Breast epithelium (tissue), 4 donors: ENCODE data around the gene FASLG. TPM values are rescaled to one million over a fixed set of nuclear protein-coding genes. Genes with fewer than 3 reads are reported as not detected.

ENCODE experiments used
- DNase-seq, 2 donors: peaks; one replicate each; pipeline ENCODE4 v3.0.0-alpha.2; 2019; ENCODE audit warnings: low spot score in 2 of 2
- H3K27ac ChIP-seq, 2 donors: fragments of 200-600 bp; sonication (generic) in 1 of 2; one replicate each; pipeline ENCODE4 v1.5.1; 2016 to 2019; ENCODE audit warnings: mild to moderate bottlenecking in 1 of 2
- H3K27me3 ChIP-seq, 2 donors: fragments of 200-600 bp; sonication (generic) in 1 of 2; one replicate each; pipeline versions ENCODE4 v1.5.1 to v1.6.0; 2017 to 2019; ENCODE audit warnings: control low read depth in 1 of 2, mild to moderate bottlenecking in 1 of 2
- H3K36me3 ChIP-seq: fragments of 200-600 bp; one replicate; pipeline ENCODE4 v1.5.1; 2019
- H3K4me1 ChIP-seq, 2 donors: fragments of 200-600 bp; sonication (generic); one replicate each; pipeline ENCODE4 v1.5.1; 2016 to 2019; ENCODE audit warnings: control low read depth in 1 of 2
- H3K4me3 ChIP-seq, 3 donors: fragments of 200-600 bp; sonication (generic); 1 replicate in 2 of 3; 2 replicates in 1 of 3; pipeline ENCODE4 v1.5.1; 2016 to 2019; ENCODE audit warnings: mild to moderate bottlenecking in 3 of 3, moderate library complexity in 2 of 3
- H3K9me3 ChIP-seq, 2 donors: fragments of 200-600 bp; sonication (generic) in 1 of 2; one replicate each; pipeline ENCODE4 v1.5.1; 2016 to 2019; ENCODE audit warnings: control low read depth in 1 of 2
- POLR2A ChIP-seq: fragments of 450-650 bp; IDR thresholded peaks from one replicate; pipeline ENCODE4 v1.6.1; 2016; ENCODE audit warnings: antibody characterized with exemption, mild to moderate bottlenecking, moderate library complexity
- POLR2AphosphoS5 ChIP-seq, 3 donors: sonication (generic); formaldehyde crosslinking; IDR thresholded peaks; one replicate each; pipeline ENCODE4 v1.6.1; 2017; ENCODE audit warnings: antibody characterized with exemption in 3 of 3
- intact Hi-C: fragments of 100-400 bp; cut with DNase I; formaldehyde crosslinking; loops from one replicate; pipeline ENCODE4 v1.15.1; 2023; ENCODE audit warnings: low total_unique reads
- total RNA-seq, 3 donors: library from RNA; depleted of rRNA; stranded (reverse); fragments of >200 nt; gene quantifications; one replicate each; pipeline ENCODE4 v1.1.0, GENCODE V29; 2016
- TF ChIP-seq, protein P1 (sequence below), 3 donors: fragments of 450-650 bp; IDR thresholded peaks; one replicate each; pipeline ENCODE4 v1.5.1; 2016 to 2017; ENCODE audit warnings: antibody characterized with exemption in 3 of 3, mild to moderate bottlenecking in 3 of 3, moderate library complexity in 3 of 3

The FASLG gene
- total RNA-seq, 3 donors from 2014 or later = 0.44 TPM; not detected in 2

GRCh38 chr1:172653015-172653709 lies 5.7 kb upstream of the FASLG start:
- Histone ChIP-seq H3K27ac (no peak overlapping the region), H3K4me1 (no peaks in the 10 kb centered on the region), H3K27me3 (no peaks in the 10 kb centered on the region), H3K4me3 (no peak overlapping the region), H3K36me3 (no peaks in the 10 kb centered on the region), H3K9me3 (no peaks in the 10 kb centered on the region)
- TF ChIP-seq POLR2AphosphoS5 (IDR thresholded peaks at IDR 0.05) (no peak), POLR2A (no peak)
- TF ChIP-seq, protein P1, sequence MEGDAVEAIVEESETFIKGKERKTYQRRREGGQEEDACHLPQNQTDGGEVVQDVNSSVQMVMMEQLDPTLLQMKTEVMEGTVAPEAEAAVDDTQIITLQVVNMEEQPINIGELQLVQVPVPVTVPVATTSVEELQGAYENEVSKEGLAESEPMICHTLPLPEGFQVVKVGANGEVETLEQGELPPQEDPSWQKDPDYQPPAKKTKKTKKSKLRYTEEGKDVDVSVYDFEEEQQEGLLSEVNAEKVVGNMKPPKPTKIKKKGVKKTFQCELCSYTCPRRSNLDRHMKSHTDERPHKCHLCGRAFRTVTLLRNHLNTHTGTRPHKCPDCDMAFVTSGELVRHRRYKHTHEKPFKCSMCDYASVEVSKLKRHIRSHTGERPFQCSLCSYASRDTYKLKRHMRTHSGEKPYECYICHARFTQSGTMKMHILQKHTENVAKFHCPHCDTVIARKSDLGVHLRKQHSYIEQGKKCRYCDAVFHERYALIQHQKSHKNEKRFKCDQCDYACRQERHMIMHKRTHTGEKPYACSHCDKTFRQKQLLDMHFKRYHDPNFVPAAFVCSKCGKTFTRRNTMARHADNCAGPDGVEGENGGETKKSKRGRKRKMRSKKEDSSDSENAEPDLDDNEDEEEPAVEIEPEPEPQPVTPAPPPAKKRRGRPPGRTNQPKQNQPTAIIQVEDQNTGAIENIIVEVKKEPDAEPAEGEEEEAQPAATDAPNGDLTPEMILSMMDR (IDR thresholded peaks at IDR 0.05) = no peak
- intact Hi-C loops = no loop called here
- no peak for DNase-seq

DNA sequence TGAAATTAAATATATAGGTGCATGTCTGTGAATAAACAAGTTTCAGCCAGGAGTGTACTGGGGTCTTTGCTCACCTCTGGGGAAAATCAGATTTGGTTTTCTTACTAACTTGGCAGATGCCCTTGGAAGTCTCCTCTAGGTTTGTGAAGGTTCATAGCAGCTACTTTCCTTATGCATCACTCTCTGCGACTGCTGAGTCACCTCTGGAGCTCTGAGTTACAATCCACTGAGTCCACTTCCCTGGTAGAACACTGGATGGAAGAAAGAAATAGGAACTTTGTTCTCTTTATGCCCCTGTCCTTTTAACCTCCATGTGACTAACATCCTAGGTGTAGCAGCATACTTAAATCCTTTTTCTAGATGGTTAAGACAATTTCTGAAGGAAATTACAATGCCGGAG lies 4.4 kb upstream of the FASLG start:
- Histone ChIP-seq H3K27me3 (no peaks in the 10 kb centered on the region), H3K27ac (no peak overlapping the region), H3K36me3 (no peaks in the 10 kb centered on the region), H3K4me3 (no peak overlapping the region), H3K9me3 (no peaks in the 10 kb centered on the region), H3K4me1 (no peaks in the 10 kb centered on the region)
- TF ChIP-seq, protein P1 (IDR thresholded peaks at IDR 0.05) = no peak
- no peak for TF ChIP-seq POLR2AphosphoS5 (IDR thresholded peaks at IDR 0.05)
- TF ChIP-seq POLR2A = no peak
- no peak for DNase-seq
- intact Hi-C loops = no loop called here

- Histone ChIP-seq H3K27ac (no peak overlapping the region), H3K4me1 (no peaks in the 10 kb centered on the region), H3K36me3 (no peaks in the 10 kb centered on the region), H3K27me3 (no peaks in the 10 kb centered on the region), H3K9me3 (no peaks in the 10 kb centered on the region), H3K4me3 (no peak overlapping the region)
- intact Hi-C loops = no loop called here
- no peak for DNase-seq
- TF ChIP-seq, protein P1 (IDR thresholded peaks at IDR 0.05) = no peak
These were observed 2.3 kb upstream of the FASLG start for GRCh38 chr1:172656576-172656975.

DNA sequence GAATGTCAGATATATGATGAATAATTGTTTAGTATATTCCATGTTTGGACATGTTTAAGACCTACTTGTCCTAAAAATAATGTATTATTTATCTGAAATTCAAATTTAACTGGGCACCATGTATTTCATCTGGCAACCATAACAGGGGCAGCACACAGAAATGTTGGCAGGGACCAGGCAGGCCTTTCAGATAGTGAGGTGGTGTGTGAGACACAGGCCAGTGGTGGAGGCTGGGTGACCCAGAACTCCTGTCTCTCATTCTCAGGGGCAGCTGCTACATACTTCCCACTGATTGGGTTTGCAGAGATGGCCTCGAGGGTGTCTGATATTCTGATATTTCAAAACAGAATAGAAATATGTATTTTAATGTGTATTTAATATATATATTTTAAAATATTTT lies 1.3 kb upstream of the FASLG start:
- no peaks in the 10 kb centered on the region for H3K27me3 ChIP-seq
- intact Hi-C loops = no loop called here
- no peak for TF ChIP-seq POLR2AphosphoS5 (IDR thresholded peaks at IDR 0.05)
- no peak for TF ChIP-seq POLR2A
- TF ChIP-seq, protein P1 (IDR thresholded peaks at IDR 0.05) = no peak

GRCh38 chr1:172661107-172661506 lies 2.2 kb downstream of the FASLG start:
- H3K4me3 ChIP-seq = no peak overlapping the region
- TF ChIP-seq POLR2A (no peak), POLR2AphosphoS5 (IDR thresholded peaks at IDR 0.05) (no peak)
- TF ChIP-seq, protein P1 (IDR thresholded peaks at IDR 0.05) = no peak
- intact Hi-C loops = no loop called here
- DNase-seq = no peak
- H3K4me1 ChIP-seq = no peaks in the 10 kb centered on the region
- H3K27ac ChIP-seq = no peak overlapping the region
- H3K36me3 ChIP-seq = no peaks in the 10 kb centered on the region
- no peaks in the 10 kb centered on the region for H3K27me3 ChIP-seq
- no peaks in the 10 kb centered on the region for H3K9me3 ChIP-seq

More for the DNA sequence above, 1.3 kb upstream of the FASLG start:
- H3K4me1 ChIP-seq = no peaks in the 10 kb centered on the region
- no peaks in the 10 kb centered on the region for H3K36me3 ChIP-seq
- no peaks in the 10 kb centered on the region for H3K9me3 ChIP-seq
- DNase-seq = no peak
- H3K27ac ChIP-seq = no peak overlapping the region
- no peak overlapping the region for H3K4me3 ChIP-seq
